Osteocyte (in vitro differentiated cells): ENCODE data around the gene ATG13. TPM values are rescaled to one million over a fixed set of nuclear protein-coding genes. Genes with fewer than 3 reads are reported as not detected.
"Not testable (repeated sequence)": the region's sequence is repeated elsewhere in the genome, so short reads cannot be mapped to it uniquely, and the experiment has no call there.

Experiments
- DNase-seq: peaks from one replicate; pipeline ENCODE4 v3.0.0; 2021; ENCODE audit warnings: mixed read lengths; ENCODE audit not compliant: unreplicated experiment; ENCODE audit errors: extremely low spot score
- H3K27ac Mint-ChIP-seq: one replicate; pipeline ENCODE4 v1.8.0; 2021; ENCODE audit warnings: mild to moderate bottlenecking, mixed read lengths; ENCODE audit not compliant: unreplicated experiment
- H3K27me3 Mint-ChIP-seq: one replicate; pipeline ENCODE4 v1.8.0; 2021; ENCODE audit warnings: mixed read lengths; ENCODE audit not compliant: unreplicated experiment
- H3K36me3 Mint-ChIP-seq: one replicate; pipeline ENCODE4 v1.8.0; 2021; ENCODE audit warnings: mixed read lengths; ENCODE audit not compliant: unreplicated experiment
- H3K4me1 Mint-ChIP-seq: one replicate; pipeline ENCODE4 v1.8.0; 2021; ENCODE audit warnings: mixed read lengths; ENCODE audit not compliant: unreplicated experiment
- H3K4me3 Mint-ChIP-seq: one replicate; pipeline ENCODE4 v1.8.0; 2021; ENCODE audit warnings: mild to moderate bottlenecking, moderate library complexity, mixed read lengths; ENCODE audit not compliant: unreplicated experiment
- H3K9me3 Mint-ChIP-seq: one replicate; pipeline ENCODE4 v1.8.0; 2021; ENCODE audit warnings: mixed read lengths; ENCODE audit not compliant: unreplicated experiment
- total RNA-seq: library from RNA; stranded (reverse); gene quantifications from 2 replicates; pipeline ENCODE4 v1.2.1, GENCODE V29; 2021
- TF ChIP-seq, protein P1 (sequence below): fragments of 200-600 bp; sonication (generic); IDR thresholded peaks from 2 replicates; pipeline ENCODE4 v1.5.0; 2021; ENCODE audit warnings: antibody characterized with exemption, mild to moderate bottlenecking, moderate library complexity

ATG13 gene
- total RNA-seq, 1 donor from 2014 or later: 87.2 TPM

DNA sequence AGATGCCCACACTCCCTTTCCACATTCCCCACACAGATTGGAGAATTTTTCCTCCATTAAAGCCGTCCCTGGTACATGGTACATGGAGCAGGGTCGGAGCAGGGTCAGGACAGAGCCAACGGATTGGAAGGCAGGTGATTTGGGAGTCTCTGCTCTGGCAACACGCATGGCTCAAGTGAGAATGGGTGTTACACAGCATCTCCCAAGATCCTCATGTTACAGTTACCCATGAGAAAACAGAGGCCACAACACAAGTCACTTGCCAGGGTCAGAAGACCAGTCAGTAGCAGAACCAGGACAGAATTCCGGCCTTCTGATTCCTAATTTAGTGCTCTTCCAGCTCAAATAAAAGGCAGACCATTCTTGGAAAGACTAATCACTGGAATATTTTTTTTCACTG is 94.0 kb downstream of the ATG13 start:
- no peaks in the 10 kb centered on the region for H3K27me3 Mint-ChIP-seq
- H3K36me3 Mint-ChIP-seq: peaks cover 7% of the 10 kb centered on the region
- H3K4me3 Mint-ChIP-seq: no peak overlapping the region
- peak overlapping the region; percentile 92 for H3K27ac Mint-ChIP-seq
- TF ChIP-seq, protein P1, sequence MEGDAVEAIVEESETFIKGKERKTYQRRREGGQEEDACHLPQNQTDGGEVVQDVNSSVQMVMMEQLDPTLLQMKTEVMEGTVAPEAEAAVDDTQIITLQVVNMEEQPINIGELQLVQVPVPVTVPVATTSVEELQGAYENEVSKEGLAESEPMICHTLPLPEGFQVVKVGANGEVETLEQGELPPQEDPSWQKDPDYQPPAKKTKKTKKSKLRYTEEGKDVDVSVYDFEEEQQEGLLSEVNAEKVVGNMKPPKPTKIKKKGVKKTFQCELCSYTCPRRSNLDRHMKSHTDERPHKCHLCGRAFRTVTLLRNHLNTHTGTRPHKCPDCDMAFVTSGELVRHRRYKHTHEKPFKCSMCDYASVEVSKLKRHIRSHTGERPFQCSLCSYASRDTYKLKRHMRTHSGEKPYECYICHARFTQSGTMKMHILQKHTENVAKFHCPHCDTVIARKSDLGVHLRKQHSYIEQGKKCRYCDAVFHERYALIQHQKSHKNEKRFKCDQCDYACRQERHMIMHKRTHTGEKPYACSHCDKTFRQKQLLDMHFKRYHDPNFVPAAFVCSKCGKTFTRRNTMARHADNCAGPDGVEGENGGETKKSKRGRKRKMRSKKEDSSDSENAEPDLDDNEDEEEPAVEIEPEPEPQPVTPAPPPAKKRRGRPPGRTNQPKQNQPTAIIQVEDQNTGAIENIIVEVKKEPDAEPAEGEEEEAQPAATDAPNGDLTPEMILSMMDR: no peak
- H3K9me3 Mint-ChIP-seq: no peaks in the 10 kb centered on the region
- no peak for DNase-seq
- peaks cover 24% of the 10 kb centered on the region for H3K4me1 Mint-ChIP-seq

DNA sequence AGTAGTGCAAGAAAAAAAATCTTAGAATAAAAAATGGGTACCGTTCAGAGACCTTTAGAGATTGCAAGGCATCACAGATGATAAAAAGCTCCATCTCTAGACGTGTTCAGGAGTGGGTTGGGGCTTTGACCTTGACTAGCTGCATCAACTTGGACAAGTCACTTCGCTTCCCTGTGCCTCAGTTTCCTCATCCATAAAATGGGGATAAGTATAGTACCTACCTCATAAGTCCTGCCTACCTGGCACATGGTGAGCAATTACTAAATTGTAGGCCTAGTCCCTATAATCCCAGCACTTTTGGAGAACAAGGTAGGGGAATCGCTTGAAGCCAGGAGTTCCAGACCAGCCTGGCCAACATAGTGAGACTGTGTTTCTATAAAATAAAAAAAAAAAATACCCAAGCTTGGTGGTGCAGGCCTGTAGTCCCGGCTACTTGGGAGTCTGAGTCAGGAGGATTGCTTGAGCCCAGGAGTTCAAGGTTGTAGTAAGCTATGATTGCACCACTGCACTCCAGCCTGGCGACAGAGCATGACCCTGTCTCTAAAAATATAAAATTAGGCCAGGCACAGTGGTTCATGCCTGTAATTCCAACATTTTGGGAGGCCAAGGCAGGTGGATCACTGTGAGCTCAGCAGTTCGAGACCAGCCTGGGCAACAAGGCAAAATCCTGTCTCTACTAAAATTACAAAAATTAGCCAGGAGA is 95.7 kb downstream of the ATG13 start:
- Mint-ChIP-seq H3K36me3 (no peaks in the 10 kb centered on the region), H3K4me3 (no peak overlapping the region), H3K27ac (no peak overlapping the region), H3K27me3 (no peaks in the 10 kb centered on the region), H3K4me1 (peaks cover 24% of the 10 kb centered on the region), H3K9me3 (no peaks in the 10 kb centered on the region)
- DNase-seq: no peak
- TF ChIP-seq, protein P1: no peak

DNA sequence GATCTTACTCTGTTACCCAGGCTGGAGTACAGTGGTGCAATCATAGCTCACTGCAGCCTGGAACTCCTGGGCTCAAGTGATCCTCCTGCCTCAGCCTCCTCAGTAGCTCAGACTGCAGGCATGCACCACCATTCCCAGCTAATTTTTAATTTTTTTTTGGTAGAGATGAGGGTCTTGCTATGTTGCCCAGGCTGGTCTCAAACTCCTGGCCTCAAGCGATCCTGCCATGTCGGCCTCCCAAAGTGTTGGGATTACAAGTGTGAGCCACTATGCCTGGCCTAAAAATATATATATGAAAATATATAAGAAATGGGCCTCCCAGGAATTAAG is 100.4 kb downstream of the ATG13 start:
- peaks cover 24% of the 10 kb centered on the region for H3K4me1 Mint-ChIP-seq
- H3K27ac Mint-ChIP-seq, H3K27me3 Mint-ChIP-seq, DNase-seq, H3K36me3 Mint-ChIP-seq, H3K4me3 Mint-ChIP-seq, H3K9me3 Mint-ChIP-seq: not testable (repeated sequence)

DNA sequence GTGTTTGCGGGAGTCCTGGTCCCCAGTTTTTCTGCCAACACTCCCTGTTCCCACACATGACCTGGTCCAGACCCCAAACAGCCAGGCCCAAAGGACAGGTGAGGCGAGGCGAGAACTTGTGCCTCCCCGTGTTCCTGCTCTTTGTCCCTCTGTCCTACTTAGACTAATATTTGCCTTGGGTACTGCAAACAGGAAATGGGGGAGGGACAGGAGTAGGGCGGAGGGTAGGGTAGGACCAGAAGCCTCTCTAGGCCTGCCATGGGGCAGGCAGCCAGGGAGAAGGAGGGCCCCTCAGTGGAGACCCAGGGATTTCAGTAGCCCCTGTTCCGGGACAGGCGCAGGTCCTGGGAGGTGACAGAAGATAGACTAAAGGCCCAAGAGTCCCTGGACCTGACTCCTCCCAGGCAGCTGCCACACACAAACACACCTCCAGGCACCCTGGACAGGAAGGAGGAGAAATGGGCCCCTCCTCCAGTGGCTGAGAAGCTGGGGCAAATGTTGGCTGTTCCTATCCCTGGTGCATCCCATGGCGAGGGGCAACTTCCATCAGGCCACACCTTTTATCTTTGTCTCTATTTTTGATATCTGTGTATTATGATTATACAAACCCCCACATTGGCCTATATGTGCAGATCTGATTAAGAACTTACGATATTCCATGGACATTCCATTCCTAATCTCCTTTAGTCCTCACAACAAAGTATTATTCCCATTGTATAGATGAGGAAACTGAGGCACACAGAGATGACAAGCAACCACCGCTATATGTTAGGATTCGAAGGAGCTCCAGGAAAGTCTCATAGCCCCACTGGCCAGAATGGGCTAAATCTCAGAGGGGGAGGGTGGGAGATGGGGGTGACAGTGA is 101.0 kb downstream of the ATG13 start:
- no peaks in the 10 kb centered on the region for H3K27me3 Mint-ChIP-seq
- no peaks in the 10 kb centered on the region for H3K9me3 Mint-ChIP-seq
- no peak overlapping the region for H3K27ac Mint-ChIP-seq
- TF ChIP-seq, protein P1: no peak
- H3K4me3 Mint-ChIP-seq: no peak overlapping the region
- no peak for DNase-seq
- H3K36me3 Mint-ChIP-seq: no peaks in the 10 kb centered on the region
- peaks cover 24% of the 10 kb centered on the region for H3K4me1 Mint-ChIP-seq

DNA sequence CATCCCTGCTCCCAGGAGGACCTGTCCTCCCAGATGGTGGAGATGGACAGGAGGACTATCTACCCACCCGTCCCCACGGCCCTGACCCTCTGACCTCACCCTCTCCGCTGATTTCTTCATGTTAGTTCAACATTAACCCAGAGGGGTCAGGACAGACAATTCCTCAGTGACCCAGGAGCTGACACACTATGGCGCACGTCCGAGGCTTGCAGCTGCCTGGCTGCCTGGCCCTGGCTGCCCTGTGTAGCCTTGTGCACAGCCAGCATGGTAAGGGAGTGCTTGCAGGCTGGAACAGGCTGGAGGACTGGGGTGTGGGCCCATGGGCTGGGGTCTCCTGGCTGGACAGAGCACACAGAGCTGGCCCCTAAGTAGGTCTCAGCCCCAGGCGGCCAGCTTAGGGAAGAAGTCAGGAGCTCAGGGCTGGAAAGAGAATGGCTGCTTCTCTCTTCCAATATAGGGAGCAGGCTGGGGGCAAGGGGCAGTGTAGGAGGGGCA is 101.7 kb downstream of the ATG13 start, which contains the start of gene F2:
TSS of gene F2 (plus strand) at position 166 of the 495 bp plus-strand sequence. CDS start at position 189, 23 bp downstream.
- TF ChIP-seq, protein P1: no peak
- Mint-ChIP-seq H3K4me1 (peaks cover 22% of the 10 kb centered on the region), H3K27ac (no peak within 1 kb of the TSS), H3K36me3 (no peaks in the 10 kb centered on the region), H3K27me3 (no peaks in the 10 kb centered on the region), H3K9me3 (no peaks in the 10 kb centered on the region), H3K4me3 (no peak within 1 kb of the TSS)
- no peak for DNase-seq
